Hematopoietic multipotent progenitor cell treated with erythropoietin and hydrocortisone succinate and interleukin-3 and kit ligand, for 8 days (in vitro differentiated cells): ENCODE results near the gene CNPPD1.

Experiments
- DNase-seq: peaks from one replicate; pipeline ENCODE4 v3.0.0-alpha.2; 2015

The CNPPD1 gene

GRCh38 chr2:219158025-219158424 is 18.7 kb downstream of the CNPPD1 start:
- peak; percentile 14 for DNase-seq

GRCh38 chr2:219157396-219157795 is 19.3 kb downstream of the CNPPD1 start:
- no peak for DNase-seq

- peak; percentile 88 for DNase-seq
Observed at GRCh38 chr2:219155054-219155644, 21.6 kb downstream of the CNPPD1 start.

- no peak for DNase-seq
Observed at GRCh38 chr2:219149667-219150066, 27.1 kb downstream of the CNPPD1 start.

- DNase-seq: no peak
Observed at GRCh38 chr2:219142329-219142728, 34.4 kb downstream of the CNPPD1 start.

GRCh38 chr2:219140722-219141121 is 36.0 kb downstream of the CNPPD1 start:
- no peak for DNase-seq

GRCh38 chr2:219133976-219134375 is 42.7 kb downstream of the CNPPD1 start:
- DNase-seq: no peak

- DNase-seq: no peak
Observed at GRCh38 chr2:219131744-219132143, 45.0 kb downstream of the CNPPD1 start.

- DNase-seq: no peak
Observed at GRCh38 chr2:219131327-219131726, 45.4 kb downstream of the CNPPD1 start.

GRCh38 chr2:219129589-219129988 is 47.1 kb downstream of the CNPPD1 start:
- no peak for DNase-seq

GRCh38 chr2:219128396-219128795 is 48.3 kb downstream of the CNPPD1 start:
- DNase-seq: peak; percentile 30

- DNase-seq: no peak
Observed at GRCh38 chr2:219127037-219127635, 49.6 kb downstream of the CNPPD1 start.

- no peak for DNase-seq
Observed at GRCh38 chr2:219126555-219126954, 50.2 kb downstream of the CNPPD1 start.

- DNase-seq: no peak
Observed at GRCh38 chr2:219125886-219126270, 50.8 kb downstream of the CNPPD1 start.

- DNase-seq: peak; percentile 25
Observed at GRCh38 chr2:219125225-219125885, 51.4 kb downstream of the CNPPD1 start.

- peak; percentile 83 for DNase-seq
Observed at GRCh38 chr2:219124381-219125110, 52.2 kb downstream of the CNPPD1 start.

GRCh38 chr2:219123356-219124135 is 53.2 kb downstream of the CNPPD1 start:
- no peak for DNase-seq

GRCh38 chr2:219122202-219122980 is 54.3 kb downstream of the CNPPD1 start:
- DNase-seq: peak; percentile 29
